HepG2 (cell line): ENCODE data around the gene COQ10B. TPM values are rescaled to one million over a fixed set of nuclear protein-coding genes. Genes with fewer than 3 reads are reported as not detected.

Experiments used
- HMG20B ChIP-seq: conservative IDR thresholded peaks from 2 replicates; pipeline ENCODE4 v1.6.1; 2016; ENCODE audit warnings: missing genetic modification reagents, missing compliant biosample characterization
- NFAT5 ChIP-seq: sonication (generic); formaldehyde crosslinking; IDR thresholded peaks from 2 replicates; pipeline ENCODE4 v1.4.0; 2020; ENCODE audit warnings: missing genetic modification reagents
- SRSF4 ChIP-seq: fragments of 200-400 bp; formaldehyde crosslinking; IDR thresholded peaks from one replicate; pipeline ENCODE4 v1.6.1; 2018; ENCODE audit warnings: mild to moderate bottlenecking, low read depth, low read length, moderate library complexity; ENCODE audit not compliant: poor library complexity, severe bottlenecking
- TEAD3 ChIP-seq: optimal IDR thresholded peaks from 2 replicates; pipeline ENCODE3; 2016; ENCODE audit warnings: borderline replicate concordance
- ZBTB3 ChIP-seq: sonication (generic); formaldehyde crosslinking; IDR thresholded peaks from 2 replicates; pipeline ENCODE4 v1.4.0; 2020; ENCODE audit warnings: low read depth, mild to moderate bottlenecking, moderate library complexity, missing genetic modification reagents, borderline replicate concordance
- ZBTB39 ChIP-seq: sonication (generic); formaldehyde crosslinking; IDR thresholded peaks from 2 replicates; pipeline ENCODE4 v1.5.0; 2020; ENCODE audit warnings: missing genetic modification reagents
- ZKSCAN1 ChIP-seq: fragments of 150-350 bp; IDR thresholded peaks from 2 replicates; pipeline ENCODE4 v1.6.1; 2014; ENCODE audit warnings: low read length
- ZNF121 ChIP-seq: sonication (generic); formaldehyde crosslinking; IDR thresholded peaks from 2 replicates; pipeline ENCODE4 v1.5.0; 2020; ENCODE audit warnings: mild to moderate bottlenecking, missing genetic modification reagents
- ZNF605 ChIP-seq: sonication (generic); formaldehyde crosslinking; IDR thresholded peaks from 2 replicates; pipeline ENCODE4 v1.8.0; 2022; ENCODE audit warnings: mild to moderate bottlenecking, missing genetic modification reagents
- ZNF776 ChIP-seq: sonication (generic); formaldehyde crosslinking; IDR thresholded peaks from 2 replicates; pipeline ENCODE4 v1.4.0; 2020; ENCODE audit warnings: mild to moderate bottlenecking, missing genetic modification reagents
- ZNF841 ChIP-seq: sonication (generic); formaldehyde crosslinking; IDR thresholded peaks from 2 replicates; pipeline ENCODE4 v1.8.1; 2023; ENCODE audit warnings: missing genetic modification reagents, borderline replicate concordance
- polyA plus RNA-seq, 8 experiments: library from polyadenylated mRNA; depleted of rRNA in 3 of 8; stranded (reverse) in 7 of 8; unstranded in 1 of 8; fragments of >200 nt; fragmentation: Illumina TruSeq in 4 of 8; extraction: Trizol in 4 of 8; gene quantifications; 2 replicates each; pipeline versions ENCODE4 v1.2.1 to v1.2.3, GENCODE V29; 2011 to 2016; ENCODE audit warnings: low read depth in 4 of 8, missing spikeins in 1 of 8, mixed read lengths in 1 of 8; ENCODE audit not compliant: insufficient read depth in 1 of 8
- total RNA-seq, 5 experiments: library from RNA; depleted of rRNA; stranded (reverse); fragments of >200 nt; fragmentation: Illumina TruSeq; extraction: Trizol; gene quantifications; 2 replicates each; pipeline ENCODE4 v1.2.3, GENCODE V29; 2016; ENCODE audit warnings: low read depth in 1 of 5
- TF ChIP-seq, protein P1 (sequence below): sonication (generic); formaldehyde crosslinking; IDR thresholded peaks from 2 replicates; pipeline ENCODE4 v1.5.1; 2020; ENCODE audit warnings: mild to moderate bottlenecking, missing genetic modification reagents, moderate library complexity
- TF ChIP-seq, protein P2 (sequence below): sonication (generic); formaldehyde crosslinking; IDR thresholded peaks from 2 replicates; pipeline ENCODE4 v1.4.0; 2020; ENCODE audit warnings: mild to moderate bottlenecking, missing genetic modification reagents

COQ10B gene
- total and polyA plus RNA-seq, 2 of the 13 experiments (the other 11 are each of a cell fraction or from before 2014, with no cell fraction given): 4.6 to 34.9 TPM

DNA sequence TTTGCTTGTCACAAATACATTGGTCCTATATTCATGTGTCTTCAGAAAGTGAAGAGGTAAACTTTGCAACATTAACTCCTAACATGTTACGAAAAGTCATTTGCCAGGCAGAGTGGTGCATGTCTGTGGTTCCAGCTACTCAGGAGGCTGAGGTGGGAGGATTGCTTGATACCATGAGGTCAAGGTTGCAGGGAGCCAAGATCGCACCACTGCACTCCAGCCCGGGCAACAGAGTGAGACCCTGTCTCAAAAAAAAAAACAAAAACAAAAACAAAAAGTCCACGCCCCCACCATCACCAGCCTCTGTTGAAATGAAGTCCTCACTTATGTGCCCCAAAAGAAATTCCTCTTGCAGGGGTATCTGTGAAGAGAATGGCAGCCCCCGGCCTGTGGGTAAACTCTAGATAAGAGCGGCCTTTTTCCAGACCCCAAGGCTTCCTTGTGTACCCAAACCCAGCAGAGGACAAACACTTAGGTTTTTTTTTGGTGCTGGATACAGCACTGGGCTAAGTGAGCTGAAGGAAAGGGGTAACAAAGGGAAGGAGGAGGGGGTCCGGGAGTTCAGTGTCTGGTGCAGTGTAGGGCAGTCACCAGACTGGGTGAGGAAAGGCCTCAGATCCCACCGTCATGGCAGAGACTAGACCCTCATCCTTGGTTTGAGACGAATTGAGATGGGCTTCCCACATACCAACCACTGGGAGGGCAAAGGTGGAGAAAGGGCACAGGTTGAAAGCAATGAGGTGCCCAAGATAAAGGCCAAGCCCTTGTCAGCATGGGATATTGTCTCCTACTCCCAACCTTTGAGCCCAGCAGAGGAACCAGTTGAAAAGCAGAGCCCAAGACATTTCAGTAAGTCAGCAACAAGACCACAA, 27.0 kb downstream of the COQ10B start (continued):
- TF ChIP-seq, protein P1, sequence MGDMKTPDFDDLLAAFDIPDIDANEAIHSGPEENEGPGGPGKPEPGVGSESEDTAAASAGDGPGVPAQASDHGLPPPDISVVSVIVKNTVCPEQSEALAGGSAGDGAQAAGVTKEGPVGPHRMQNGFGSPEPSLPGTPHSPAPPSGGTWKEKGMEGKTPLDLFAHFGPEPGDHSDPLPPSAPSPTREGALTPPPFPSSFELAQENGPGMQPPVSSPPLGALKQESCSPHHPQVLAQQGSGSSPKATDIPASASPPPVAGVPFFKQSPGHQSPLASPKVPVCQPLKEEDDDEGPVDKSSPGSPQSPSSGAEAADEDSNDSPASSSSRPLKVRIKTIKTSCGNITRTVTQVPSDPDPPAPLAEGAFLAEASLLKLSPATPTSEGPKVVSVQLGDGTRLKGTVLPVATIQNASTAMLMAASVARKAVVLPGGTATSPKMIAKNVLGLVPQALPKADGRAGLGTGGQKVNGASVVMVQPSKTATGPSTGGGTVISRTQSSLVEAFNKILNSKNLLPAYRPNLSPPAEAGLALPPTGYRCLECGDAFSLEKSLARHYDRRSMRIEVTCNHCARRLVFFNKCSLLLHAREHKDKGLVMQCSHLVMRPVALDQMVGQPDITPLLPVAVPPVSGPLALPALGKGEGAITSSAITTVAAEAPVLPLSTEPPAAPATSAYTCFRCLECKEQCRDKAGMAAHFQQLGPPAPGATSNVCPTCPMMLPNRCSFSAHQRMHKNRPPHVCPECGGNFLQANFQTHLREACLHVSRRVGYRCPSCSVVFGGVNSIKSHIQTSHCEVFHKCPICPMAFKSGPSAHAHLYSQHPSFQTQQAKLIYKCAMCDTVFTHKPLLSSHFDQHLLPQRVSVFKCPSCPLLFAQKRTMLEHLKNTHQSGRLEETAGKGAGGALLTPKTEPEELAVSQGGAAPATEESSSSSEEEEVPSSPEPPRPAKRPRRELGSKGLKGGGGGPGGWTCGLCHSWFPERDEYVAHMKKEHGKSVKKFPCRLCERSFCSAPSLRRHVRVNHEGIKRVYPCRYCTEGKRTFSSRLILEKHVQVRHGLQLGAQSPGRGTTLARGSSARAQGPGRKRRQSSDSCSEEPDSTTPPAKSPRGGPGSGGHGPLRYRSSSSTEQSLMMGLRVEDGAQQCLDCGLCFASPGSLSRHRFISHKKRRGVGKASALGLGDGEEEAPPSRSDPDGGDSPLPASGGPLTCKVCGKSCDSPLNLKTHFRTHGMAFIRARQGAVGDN (CRISPR knock-in tag): 0 out of 2 replicates have a peak, but pooled peaks have one; percentile 6
- TF ChIP-seq SRSF4 (no peak), ZBTB39 (CRISPR knock-in tag) (no peak), ZKSCAN1 (no peak), HMG20B (CRISPR knock-in tag) (0 out of 2 replicates have a peak, but pooled peaks have one; percentile 29), ZNF121 (CRISPR knock-in tag) (peak; percentile 78; the same call in 1 of the 2 replicates), TEAD3 (CRISPR knock-in tag) (peak; percentile 63), NFAT5 (no peak), ZNF841 (CRISPR knock-in tag) (no peak), ZNF776 (no peak), ZNF605 (CRISPR knock-in tag) (peak; percentile 56; the same call in 1 of the 2 replicates), ZBTB3 (CRISPR knock-in tag) (no peak)
- TF ChIP-seq, protein P2, sequence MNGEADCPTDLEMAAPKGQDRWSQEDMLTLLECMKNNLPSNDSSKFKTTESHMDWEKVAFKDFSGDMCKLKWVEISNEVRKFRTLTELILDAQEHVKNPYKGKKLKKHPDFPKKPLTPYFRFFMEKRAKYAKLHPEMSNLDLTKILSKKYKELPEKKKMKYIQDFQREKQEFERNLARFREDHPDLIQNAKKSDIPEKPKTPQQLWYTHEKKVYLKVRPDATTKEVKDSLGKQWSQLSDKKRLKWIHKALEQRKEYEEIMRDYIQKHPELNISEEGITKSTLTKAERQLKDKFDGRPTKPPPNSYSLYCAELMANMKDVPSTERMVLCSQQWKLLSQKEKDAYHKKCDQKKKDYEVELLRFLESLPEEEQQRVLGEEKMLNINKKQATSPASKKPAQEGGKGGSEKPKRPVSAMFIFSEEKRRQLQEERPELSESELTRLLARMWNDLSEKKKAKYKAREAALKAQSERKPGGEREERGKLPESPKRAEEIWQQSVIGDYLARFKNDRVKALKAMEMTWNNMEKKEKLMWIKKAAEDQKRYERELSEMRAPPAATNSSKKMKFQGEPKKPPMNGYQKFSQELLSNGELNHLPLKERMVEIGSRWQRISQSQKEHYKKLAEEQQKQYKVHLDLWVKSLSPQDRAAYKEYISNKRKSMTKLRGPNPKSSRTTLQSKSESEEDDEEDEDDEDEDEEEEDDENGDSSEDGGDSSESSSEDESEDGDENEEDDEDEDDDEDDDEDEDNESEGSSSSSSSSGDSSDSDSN: 0 out of 2 replicates have a peak, but pooled peaks have one; percentile 10
